ENCODE results near the gene MIA. TPM values are rescaled to one million over a fixed set of nuclear protein-coding genes. Genes with fewer than 3 reads are reported as not detected.
"Not testable (repeated sequence)": the region's sequence is repeated elsewhere in the genome, so short reads cannot be mapped to it uniquely, and the experiment has no call there.

The MIA gene
- total and polyA plus RNA-seq, 9 of the 15 experiments (the other 6 are each of a cell fraction or from before 2014, with no cell fraction given): 0.21 TPM; not detected in 8

GRCh38 chr19:40825460-40826095, 50.3 kb downstream of the MIA start (continued):
- TF ChIP-seq HBP1 (CRISPR knock-in tag; IDR thresholded peaks at IDR 0.05): peak; percentile 86
- TF ChIP-seq LEF1 (IDR thresholded peaks at IDR 0.05): 0 out of 2 replicates have a peak, but pooled peaks have one; percentile 24

GRCh38 chr19:40826312-40826698, 51.0 kb downstream of the MIA start:
- H3K36me3 ChIP-seq (ENCODE audit: control insufficient read depth, insufficient read depth, low read length); H3K9me1 ChIP-seq (ENCODE audit: control insufficient read depth, insufficient read depth, low read length); POLR2A ChIA-PET; BruUV-seq (replicated peaks); H3K27me3 ChIP-seq (ENCODE audit: control insufficient read depth in 2 of 2, insufficient read depth in 2 of 2, low read length in 2 of 2); H4K20me1 ChIP-seq (replicated peaks; ENCODE audit: control insufficient read depth, insufficient read depth, low read length); intact Hi-C loops (cut with micrococcal nuclease); DNase-seq (ENCODE audit: extremely low read depth in 1 of 4, low spot score in 3 of 4); H3K9me3 ChIP-seq (replicated peaks; ENCODE audit: control insufficient read depth, insufficient read depth, low read depth, low read length); in situ Hi-C loops (cut with MboI); H3K79me2 ChIP-seq (ENCODE audit: control insufficient read depth, insufficient read depth, low read length); CTCF ChIA-PET (ENCODE audit: low intra/inter-chr PET ratio): not testable (repeated sequence)
- FAIRE-seq (peak; percentile 91), ATAC-seq (peak; percentile 90)
- Histone ChIP-seq H3K27ac (ENCODE audit: extremely low read depth, low read depth, low read length) (peak overlapping the region; percentile 50; the same call in 2 of the 3 replicates), H3K4me2 (ENCODE audit: insufficient read depth, low read length) (peak overlapping the region; percentile 73), H3K4me1 (replicated peaks in 1 of 2; ENCODE audit: control insufficient read depth in 2 of 2, insufficient read depth in 2 of 2, low read length in 2 of 2) (peaks cover 37 to 49% of the 10 kb centered on the region in 2 experiments), H3K9ac (ENCODE audit: insufficient read depth in 1 of 2, low read depth in 2 of 2, low read length in 2 of 2) (peak overlapping the region in 1 of 2 experiments; percentile 73; a peak in 2 of 4 replicates), H2AFZ (ENCODE audit: low read depth, low read length) (peak overlapping the region; percentile 82), H3K4me3 (peak overlapping the region; percentile 25; the same call in 1 of the 2 replicates)
- WGBS (ENCODE audit: insufficient coverage, low coverage, missing lambda C conversion rate): 0% methylated on average over 3 of the region's 14 CpGs

All from K562 (cell line).